Measurements from ENCODE around the gene DOCK6.
A peak's percentile ranks its signal among the peaks of the same experiment; 100 is the strongest.

DOCK6 gene

DNA sequence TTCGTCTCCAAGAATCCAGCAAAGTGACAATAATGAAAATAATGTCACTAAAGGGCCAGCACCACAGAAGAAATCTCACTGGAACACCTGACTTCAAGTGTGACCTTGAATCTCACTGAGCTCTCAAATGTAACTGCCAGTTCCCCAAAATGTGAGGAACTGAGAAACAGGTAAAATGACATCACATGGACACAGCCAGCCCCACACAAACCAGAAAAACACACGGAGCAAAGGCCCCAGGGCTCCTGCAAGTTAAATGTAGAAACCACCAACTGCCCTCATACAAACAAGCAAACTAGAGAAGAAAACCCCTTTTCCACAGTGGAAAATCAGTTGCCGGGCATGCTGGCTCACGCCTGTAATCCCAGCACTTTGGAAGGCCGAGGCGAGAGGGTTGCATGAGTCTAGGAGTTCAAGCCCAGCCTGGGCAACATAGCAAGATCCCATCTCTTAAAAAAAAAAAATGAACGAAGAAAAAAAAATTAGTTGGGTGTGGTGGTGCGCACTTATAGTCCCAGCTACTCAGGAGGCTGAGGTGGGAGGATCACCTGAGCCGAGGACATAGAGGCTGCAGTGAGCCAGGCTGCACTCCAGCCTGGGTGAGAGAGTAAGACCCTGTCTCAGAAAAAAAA is 56.3 kb downstream of the DOCK6 start:
- WGBS (ENCODE audit: extremely low coverage, insufficient coverage, low lambda C conversion rate) = no CpG with 5 or more reads among the region's 9 CpGs
- Histone ChIP-seq H3K23ac (ENCODE audit: low read length) (no peak overlapping the region), H2BK5ac (ENCODE audit: low read length) (no peak overlapping the region), H3K27me3 (ENCODE audit: insufficient read depth, low read length, poor library complexity) (no peaks in the 10 kb centered on the region), H3K27ac (ENCODE audit: low read depth, low read length) (no peak overlapping the region), H3K18ac (ENCODE audit: low read length) (no peak overlapping the region), H3K4ac (ENCODE audit: low read depth, low read length) (no peak overlapping the region), H2AK5ac (ENCODE audit: low read length) (no peak overlapping the region), H3K36me3 (ENCODE audit: control insufficient read depth, insufficient read depth, low read length) (peaks cover 1% of the 10 kb centered on the region), H3K79me1 (ENCODE audit: low read length) (no peaks in the 10 kb centered on the region), H2BK120ac (ENCODE audit: low read depth, low read length) (no peak overlapping the region), H3K79me2 (ENCODE audit: control insufficient read depth, insufficient read depth, low read length) (no peaks in the 10 kb centered on the region), H3K4me1 (ENCODE audit: control insufficient read depth, low read depth, low read length) (no peaks in the 10 kb centered on the region), H3K4me3 (ENCODE audit: low read length) (no peak overlapping the region), H4K8ac (ENCODE audit: low read depth, low read length) (no peak overlapping the region), H3K56ac (ENCODE audit: low read length) (no peak overlapping the region), H3K9ac (ENCODE audit: low read length) (no peak overlapping the region), H4K5ac (ENCODE audit: low read length) (no peak overlapping the region), H2BK15ac (replicated peaks; ENCODE audit: low read depth) (no peak overlapping the region), H3K4me2 (ENCODE audit: low read length) (no peak overlapping the region)
- no peak for DNase-seq

DNA sequence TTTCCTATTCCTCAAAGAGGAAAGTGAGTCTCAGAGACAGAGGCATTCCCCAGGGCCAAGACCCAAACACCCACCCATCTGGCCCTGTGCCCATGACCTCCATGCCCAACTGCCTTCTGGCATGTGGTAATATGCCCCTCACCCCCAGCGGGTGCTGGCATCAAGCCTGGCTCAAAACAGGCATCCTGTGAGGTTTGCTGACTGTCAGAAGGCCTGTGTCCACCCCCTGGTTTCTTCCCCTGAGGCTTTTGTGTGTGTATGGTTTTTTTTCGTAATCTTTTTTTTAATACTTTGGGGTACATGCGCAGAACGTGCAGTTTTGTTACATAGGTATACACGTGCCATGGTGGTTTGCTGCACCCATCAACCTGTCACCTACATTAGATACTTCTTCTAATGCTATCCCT is 57.4 kb downstream of the DOCK6 start:
- Histone ChIP-seq H3K79me1 (ENCODE audit: low read length) (no peaks in the 10 kb centered on the region), H3K9ac (ENCODE audit: low read length) (no peak overlapping the region), H3K36me3 (ENCODE audit: control insufficient read depth, insufficient read depth, low read length) (peaks cover 1% of the 10 kb centered on the region), H3K56ac (ENCODE audit: low read length) (no peak overlapping the region), H3K18ac (ENCODE audit: low read length) (no peak overlapping the region), H2AK5ac (ENCODE audit: low read length) (no peak overlapping the region), H3K4me2 (ENCODE audit: low read length) (no peak overlapping the region), H3K27me3 (ENCODE audit: insufficient read depth, low read length, poor library complexity) (no peaks in the 10 kb centered on the region), H3K4me1 (ENCODE audit: control insufficient read depth, low read depth, low read length) (no peaks in the 10 kb centered on the region), H4K8ac (ENCODE audit: low read depth, low read length) (no peak overlapping the region), H2BK120ac (ENCODE audit: low read depth, low read length) (no peak overlapping the region), H3K79me2 (ENCODE audit: control insufficient read depth, insufficient read depth, low read length) (no peaks in the 10 kb centered on the region), H3K27ac (ENCODE audit: low read depth, low read length) (no peak overlapping the region), H3K4me3 (ENCODE audit: low read length) (no peak overlapping the region), H3K4ac (ENCODE audit: low read depth, low read length) (no peak overlapping the region), H2BK15ac (replicated peaks; ENCODE audit: low read depth) (no peak overlapping the region), H3K23ac (ENCODE audit: low read length) (no peak overlapping the region), H2BK5ac (ENCODE audit: low read length) (no peak overlapping the region), H4K5ac (ENCODE audit: low read length) (no peak overlapping the region)
- DNase-seq = no peak
- no CpG with 5 or more reads among the region's 5 CpGs for WGBS (ENCODE audit: extremely low coverage, insufficient coverage, low lambda C conversion rate)

DNA sequence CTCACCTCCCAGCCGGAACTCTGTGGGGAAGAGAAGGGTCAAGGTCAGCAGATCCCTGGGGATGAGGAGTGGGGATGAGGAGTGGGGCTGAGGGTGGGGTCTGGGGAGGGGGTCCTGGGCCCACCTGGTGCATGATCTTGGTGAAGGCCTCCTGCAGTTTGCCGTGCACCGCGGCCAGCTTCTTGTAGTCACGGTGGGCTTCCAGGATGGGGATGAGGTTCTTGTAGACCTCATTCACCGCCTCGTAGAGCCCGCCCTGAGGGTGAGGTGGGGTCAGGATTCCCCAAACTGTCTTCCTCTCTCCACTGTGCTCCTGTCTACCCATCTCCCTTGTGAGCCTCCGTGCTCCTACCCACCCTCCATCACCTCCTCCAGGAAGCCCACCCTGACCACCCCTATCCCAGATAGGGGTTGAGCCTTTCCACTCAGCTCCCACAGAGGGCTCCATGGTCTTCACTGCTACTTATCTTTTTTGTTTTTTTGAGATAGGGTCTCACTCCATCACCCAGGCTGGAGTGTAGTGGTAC is 58.2 kb downstream of the DOCK6 start:
- Histone ChIP-seq H3K9ac (ENCODE audit: low read length) (no peak overlapping the region), H3K79me1 (ENCODE audit: low read length) (no peaks in the 10 kb centered on the region), H3K27ac (ENCODE audit: low read depth, low read length) (no peak overlapping the region), H3K23ac (ENCODE audit: low read length) (no peak overlapping the region), H3K4me1 (ENCODE audit: control insufficient read depth, low read depth, low read length) (no peaks in the 10 kb centered on the region), H3K27me3 (ENCODE audit: insufficient read depth, low read length, poor library complexity) (no peaks in the 10 kb centered on the region), H3K4ac (ENCODE audit: low read depth, low read length) (no peak overlapping the region), H2AK5ac (ENCODE audit: low read length) (no peak overlapping the region), H2BK120ac (ENCODE audit: low read depth, low read length) (no peak overlapping the region), H3K36me3 (ENCODE audit: control insufficient read depth, insufficient read depth, low read length) (peaks cover 1% of the 10 kb centered on the region), H3K4me3 (ENCODE audit: low read length) (no peak overlapping the region), H4K5ac (ENCODE audit: low read length) (no peak overlapping the region), H2BK5ac (ENCODE audit: low read length) (no peak overlapping the region), H3K4me2 (ENCODE audit: low read length) (no peak overlapping the region), H3K18ac (ENCODE audit: low read length) (no peak overlapping the region), H3K79me2 (ENCODE audit: control insufficient read depth, insufficient read depth, low read length) (no peaks in the 10 kb centered on the region), H4K8ac (ENCODE audit: low read depth, low read length) (no peak overlapping the region), H2BK15ac (replicated peaks; ENCODE audit: low read depth) (no peak overlapping the region), H3K56ac (ENCODE audit: low read length) (no peak overlapping the region)
- no peak for DNase-seq
- WGBS (ENCODE audit: extremely low coverage, insufficient coverage, low lambda C conversion rate) = no CpG with 5 or more reads among the region's 9 CpGs

DNA sequence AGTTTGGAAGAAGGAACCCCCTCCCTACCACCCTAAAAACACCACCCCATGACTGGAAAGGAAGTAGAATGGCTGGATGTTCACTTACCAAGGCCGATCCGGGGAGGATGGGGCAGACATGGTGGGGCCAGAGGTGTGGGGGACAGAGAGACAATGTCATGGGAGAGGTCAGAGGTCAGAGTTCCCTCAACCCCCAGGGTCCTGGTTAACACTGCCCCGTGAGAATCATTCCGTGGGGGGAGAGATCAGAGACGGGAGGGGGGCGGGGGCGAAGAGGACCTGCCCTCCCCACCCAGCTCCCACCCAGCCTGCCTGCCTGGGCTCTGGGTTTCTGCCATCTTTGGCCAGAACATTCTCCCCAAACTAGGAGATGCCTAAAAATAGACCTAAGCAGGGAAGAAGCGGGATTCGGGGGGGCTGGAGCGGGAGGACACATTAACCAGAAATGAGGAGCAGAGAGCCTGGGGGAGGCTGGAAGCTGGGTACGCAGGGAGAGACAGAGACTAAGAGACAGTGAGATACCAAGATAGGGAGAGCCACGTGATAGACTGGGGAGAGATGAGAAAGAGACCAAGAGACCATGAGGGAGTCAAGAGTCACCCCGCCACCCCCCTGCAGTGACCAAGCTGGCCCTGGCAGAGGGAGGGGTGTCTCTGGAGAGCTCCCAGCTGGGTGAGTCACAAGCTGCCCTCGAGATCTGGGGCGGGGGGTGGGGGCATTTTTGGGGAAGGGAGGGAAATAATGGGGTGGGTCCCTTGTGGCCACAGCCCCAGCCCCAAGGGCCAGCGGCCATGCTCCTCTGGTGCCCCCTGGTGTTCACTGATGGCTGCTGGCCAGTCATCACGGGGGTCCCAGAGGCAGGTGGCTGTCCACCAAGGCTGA is 58.9 kb downstream of the DOCK6 start:
- Histone ChIP-seq H3K9ac (ENCODE audit: low read length) (no peak overlapping the region), H4K8ac (ENCODE audit: low read depth, low read length) (no peak overlapping the region), H3K79me2 (ENCODE audit: control insufficient read depth, insufficient read depth, low read length) (no peaks in the 10 kb centered on the region), H2BK15ac (replicated peaks; ENCODE audit: low read depth) (no peak overlapping the region), H3K4me3 (ENCODE audit: low read length) (no peak overlapping the region), H2AK5ac (ENCODE audit: low read length) (no peak overlapping the region), H3K27ac (ENCODE audit: low read depth, low read length) (no peak overlapping the region), H3K27me3 (ENCODE audit: insufficient read depth, low read length, poor library complexity) (no peaks in the 10 kb centered on the region), H3K79me1 (ENCODE audit: low read length) (no peaks in the 10 kb centered on the region), H3K4me2 (ENCODE audit: low read length) (no peak overlapping the region), H2BK120ac (ENCODE audit: low read depth, low read length) (no peak overlapping the region), H3K56ac (ENCODE audit: low read length) (peak overlapping the region; percentile 64), H2BK5ac (ENCODE audit: low read length) (no peak overlapping the region), H3K4ac (ENCODE audit: low read depth, low read length) (no peak overlapping the region), H3K4me1 (ENCODE audit: control insufficient read depth, low read depth, low read length) (no peaks in the 10 kb centered on the region), H3K23ac (ENCODE audit: low read length) (no peak overlapping the region), H3K36me3 (ENCODE audit: control insufficient read depth, insufficient read depth, low read length) (no peaks in the 10 kb centered on the region), H4K5ac (ENCODE audit: low read length) (no peak overlapping the region), H3K18ac (ENCODE audit: low read length) (peak overlapping the region; percentile 21)
- no CpG with 5 or more reads among the region's 17 CpGs for WGBS (ENCODE audit: extremely low coverage, insufficient coverage, low lambda C conversion rate)
- peak; percentile 68 for DNase-seq

DNA sequence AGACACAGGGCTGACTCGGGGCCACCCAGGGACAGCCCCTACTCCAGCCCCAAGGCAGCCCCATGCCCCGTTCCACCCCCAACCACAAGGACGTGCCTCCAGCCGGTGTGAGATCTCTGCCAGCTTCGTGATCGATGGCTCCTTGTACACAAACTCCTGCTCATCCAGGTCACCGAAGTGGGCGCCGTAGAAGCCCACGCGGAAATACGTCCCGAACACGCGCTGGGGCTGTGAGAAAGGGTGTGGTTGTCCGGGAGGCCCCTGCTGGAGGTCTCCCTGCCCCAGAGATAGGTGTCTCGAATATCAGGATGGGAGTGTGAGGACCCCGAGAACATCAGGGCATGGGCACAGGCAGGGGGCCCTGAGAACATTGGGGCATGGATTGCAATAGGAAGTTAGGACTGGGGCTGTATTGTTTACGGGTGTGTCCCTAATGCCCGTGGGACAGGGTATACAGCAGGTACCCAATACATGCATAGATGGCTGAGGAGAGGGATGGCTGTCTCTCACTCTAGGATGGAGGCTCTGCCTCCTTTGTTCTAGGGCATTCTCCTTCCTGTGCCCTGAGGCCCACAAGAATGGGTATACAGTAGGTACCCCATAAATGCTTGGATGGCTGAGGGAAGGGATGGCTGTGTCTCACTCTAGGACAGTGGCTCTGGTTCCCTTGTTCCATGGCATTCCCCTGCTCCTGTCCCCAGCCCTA is 59.7 kb downstream of the DOCK6 start:
- Histone ChIP-seq H3K27me3 (ENCODE audit: insufficient read depth, low read length, poor library complexity) (no peaks in the 10 kb centered on the region), H3K23ac (ENCODE audit: low read length) (no peak overlapping the region), H3K18ac (ENCODE audit: low read length) (no peak overlapping the region), H2BK15ac (replicated peaks; ENCODE audit: low read depth) (no peak overlapping the region), H3K79me1 (ENCODE audit: low read length) (no peaks in the 10 kb centered on the region), H2BK5ac (ENCODE audit: low read length) (no peak overlapping the region), H2BK120ac (ENCODE audit: low read depth, low read length) (no peak overlapping the region), H3K4ac (ENCODE audit: low read depth, low read length) (no peak overlapping the region), H3K4me3 (ENCODE audit: low read length) (no peak overlapping the region), H4K5ac (ENCODE audit: low read length) (no peak overlapping the region), H3K4me1 (ENCODE audit: control insufficient read depth, low read depth, low read length) (no peaks in the 10 kb centered on the region), H2AK5ac (ENCODE audit: low read length) (no peak overlapping the region), H4K8ac (ENCODE audit: low read depth, low read length) (no peak overlapping the region), H3K27ac (ENCODE audit: low read depth, low read length) (no peak overlapping the region), H3K4me2 (ENCODE audit: low read length) (no peak overlapping the region), H3K56ac (ENCODE audit: low read length) (no peak overlapping the region), H3K9ac (ENCODE audit: low read length) (no peak overlapping the region), H3K36me3 (ENCODE audit: control insufficient read depth, insufficient read depth, low read length) (no peaks in the 10 kb centered on the region), H3K79me2 (ENCODE audit: control insufficient read depth, insufficient read depth, low read length) (no peaks in the 10 kb centered on the region)
- WGBS (ENCODE audit: extremely low coverage, insufficient coverage, low lambda C conversion rate) = no CpG with 5 or more reads among the region's 20 CpGs
- no peak for DNase-seq

All from mesendoderm (in vitro differentiated cells).